Liver (tissue), 9 donors: ENCODE measurements around the gene USP37. TPM values are rescaled to one million over a fixed set of nuclear protein-coding genes. Genes with fewer than 3 reads are reported as not detected.

Experiments used
- DNase-seq: peaks from one replicate; pipeline ENCODE4 v3.0.0-alpha.2; 2017; ENCODE audit warnings: low spot score
- H3K27ac ChIP-seq, 2 donors: one replicate each; pipeline ENCODE4 v1.7.0; 2013; ENCODE audit warnings: inconsistent platforms in 2 of 2, low read length in 2 of 2, control low read depth in 1 of 2, low read depth in 1 of 2, mild to moderate bottlenecking in 1 of 2
- H3K27me3 ChIP-seq, 4 donors: one replicate each; pipeline versions ENCODE4 v1.6.1 to v1.7.0; 2013; ENCODE audit warnings: low read length in 3 of 4, inconsistent platforms in 1 of 4, mild to moderate bottlenecking in 1 of 4, moderate library complexity in 1 of 4; ENCODE audit not compliant: control insufficient read depth in 4 of 4, insufficient read depth in 4 of 4
- H3K36me3 ChIP-seq, 4 donors: one replicate each; pipeline versions ENCODE4 v1.6.1 to v1.7.0; 2013; ENCODE audit warnings: low read length in 3 of 4, mild to moderate bottlenecking in 3 of 4, low read depth in 1 of 4, moderate library complexity in 1 of 4; ENCODE audit not compliant: control insufficient read depth in 4 of 4, insufficient read depth in 3 of 4
- H3K4me1 ChIP-seq, 4 donors: one replicate each; pipeline versions ENCODE4 v1.6.1 to v1.7.0; 2013; ENCODE audit warnings: low read length in 3 of 4, mild to moderate bottlenecking in 3 of 4, moderate library complexity in 1 of 4; ENCODE audit not compliant: control insufficient read depth in 4 of 4, insufficient read depth in 4 of 4
- H3K4me3 ChIP-seq, 3 donors: one replicate each; pipeline versions ENCODE4 v1.6.1 to v1.7.0; 2013; ENCODE audit warnings: low read length in 3 of 3, control low read depth in 1 of 3, low read depth in 1 of 3, mild to moderate bottlenecking in 1 of 3
- H3K9ac ChIP-seq, 2 donors: one replicate each; pipeline ENCODE4 v1.7.0; 2013; ENCODE audit warnings: low read length in 2 of 2, mild to moderate bottlenecking in 2 of 2, moderate library complexity in 2 of 2, control low read depth in 1 of 2, low read depth in 1 of 2
- H3K9me3 ChIP-seq, 4 donors: one replicate each; pipeline versions ENCODE4 v1.6.1 to v1.7.0; 2013; ENCODE audit warnings: low read length in 3 of 4; ENCODE audit not compliant: control insufficient read depth in 4 of 4
- ATF3 ChIP-seq: IDR thresholded peaks from 2 replicates; pipeline ENCODE4 v1.6.1; 2016; ENCODE audit warnings: antibody characterized with exemption
- CTCF ChIP-seq: fragments of 150-350 bp; IDR thresholded peaks from 2 replicates; pipeline ENCODE4 v1.5.1; 2017; ENCODE audit warnings: improper control_type of control experiment, low read depth, low read length; ENCODE audit not compliant: missing input control
- FOXA1 ChIP-seq: IDR thresholded peaks from 2 replicates; pipeline ENCODE4 v1.6.1; 2016; ENCODE audit warnings: antibody characterized with exemption
- FOXA2 ChIP-seq: IDR thresholded peaks from 2 replicates; pipeline ENCODE4 v1.6.1; 2016; ENCODE audit warnings: antibody characterized with exemption
- HNF4A ChIP-seq, 2 donors: conservative IDR thresholded peaks; 2 replicates each; pipeline ENCODE4 v1.6.1; 2016; ENCODE audit warnings: antibody characterized with exemption in 2 of 2, mild to moderate bottlenecking in 2 of 2
- HNF4G ChIP-seq: IDR thresholded peaks from 2 replicates; pipeline ENCODE4 v1.6.1; 2016; ENCODE audit warnings: antibody characterized with exemption
- JUND ChIP-seq, 2 donors: IDR thresholded peaks; 2 replicates each; pipeline ENCODE4 v1.6.1; 2016; ENCODE audit warnings: antibody characterized with exemption in 2 of 2
- NR2F2 ChIP-seq: IDR thresholded peaks from 2 replicates; pipeline ENCODE4 v1.6.1; 2016; ENCODE audit warnings: antibody characterized with exemption
- RAD21 ChIP-seq, 2 donors: IDR thresholded peaks; 2 replicates each; pipeline ENCODE4 v1.6.1; 2016; ENCODE audit warnings: antibody characterized with exemption in 2 of 2, mild to moderate bottlenecking in 2 of 2
- REST ChIP-seq: IDR thresholded peaks from 2 replicates; pipeline ENCODE4 v1.6.1; 2016; ENCODE audit warnings: antibody characterized with exemption, mild to moderate bottlenecking
- TAF1 ChIP-seq: conservative IDR thresholded peaks from 2 replicates; pipeline ENCODE4 v1.6.1; 2016; ENCODE audit warnings: antibody characterized with exemption, mild to moderate bottlenecking
- YY1 ChIP-seq: IDR thresholded peaks from 2 replicates; pipeline ENCODE4 v1.6.1; 2016; ENCODE audit warnings: antibody characterized with exemption, mild to moderate bottlenecking
- WGBS: extraction: QIAGEN DNeasy Blood & Tissue Kit; methylation state at CpG from one replicate; pipeline ENCODE4 v1.1.7; 2013; 5-methylcytosine and 5-hydroxymethylcytosine counted together
- polyA plus RNA-seq, 2 donors: library from polyadenylated mRNA; stranded (reverse) in 1 of 2; unstranded in 1 of 2; fragments of 200-250 nt in 1 of 2; fragments of >200 nt in 1 of 2; fragmentation: Nextera tagmentation in 1 of 2; extraction: Ambion mirVana in 1 of 2; gene quantifications; one replicate each; pipeline versions ENCODE4 v1.2.1 to v1.2.3, GENCODE V29; 2013 to 2015
- total RNA-seq, 2 donors: library from RNA; depleted of rRNA; stranded (reverse); fragments of >200 nt; gene quantifications; one replicate each; pipeline ENCODE4 v1.2.3, GENCODE V29; 2014
- TF ChIP-seq, protein P1 (sequence below): IDR thresholded peaks from 2 replicates; pipeline ENCODE4 v1.6.1; 2016; ENCODE audit warnings: antibody characterized with exemption
- donor health status: healthy.
- donor health status: healthy.
- donor health status: healthy.
- donor health status: healthy.
- donor health status: healthy.

The USP37 gene
- total and polyA plus RNA-seq, 4 donors: 1.4 to 10.9 (median 4.7) TPM

DNA sequence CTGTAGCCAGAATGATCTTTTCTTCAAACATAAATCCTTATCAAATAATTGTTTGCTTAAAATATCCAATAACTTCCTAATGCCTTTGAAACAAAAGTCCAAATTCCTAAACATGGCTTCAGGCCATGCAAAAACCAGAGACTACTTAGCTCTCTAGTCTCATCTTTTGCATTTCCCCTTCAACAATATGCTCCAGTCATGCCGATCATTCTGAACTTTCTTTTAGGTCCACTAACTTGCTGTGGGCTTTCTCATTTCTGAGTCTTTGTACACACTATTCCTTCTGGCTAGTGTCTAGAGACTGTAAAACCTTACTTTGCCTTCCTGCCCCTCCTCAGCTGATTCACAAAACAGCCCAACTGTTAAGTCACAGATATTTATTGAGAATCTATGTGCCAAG, 97.7 kb downstream of the USP37 start:
- WGBS: 0% methylated on average over 1 of the region's 1 CpG
- peaks cover 4 to 16% (median 9%) of the 10 kb centered on the region in 4 donors for H3K36me3 ChIP-seq
- H3K27ac ChIP-seq: no peak overlapping the region

DNA sequence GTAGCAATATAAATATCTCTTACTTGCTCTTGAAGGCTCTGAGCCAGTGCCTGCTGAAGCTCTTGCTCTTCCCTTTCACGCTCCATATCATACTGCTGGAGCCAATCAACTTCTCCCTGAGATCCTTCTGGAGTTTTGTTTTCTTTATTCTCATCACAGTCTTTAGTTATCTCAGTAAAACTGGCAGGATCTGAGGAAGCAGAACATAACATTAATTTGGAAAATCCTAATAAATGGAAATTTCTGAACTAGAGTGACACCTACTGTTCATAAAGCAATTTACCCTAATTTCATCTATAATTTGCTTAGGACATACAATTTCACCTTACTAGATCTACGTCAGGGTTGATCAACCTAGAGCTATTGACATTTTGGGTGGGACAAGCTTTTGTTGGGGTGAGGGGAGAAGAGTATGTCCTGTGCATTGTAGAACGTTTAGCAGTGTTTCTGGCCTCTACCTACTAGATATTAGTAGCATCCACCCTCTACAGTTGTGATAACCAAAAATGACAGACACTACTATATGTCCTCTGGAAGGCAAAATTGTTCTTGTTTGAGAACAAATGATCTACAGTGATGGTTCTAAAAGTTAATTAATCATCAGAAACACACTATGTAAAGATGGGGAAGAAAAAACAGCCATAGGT, 102.0 kb downstream of the USP37 start:
- WGBS: 31% methylated on average over 3 of the region's 3 CpGs
- Histone ChIP-seq H3K27me3 (no peaks in the 10 kb centered on the region), H3K9ac (no peak overlapping the region), H3K27ac (no peak overlapping the region), H3K4me1 (no peaks in the 10 kb centered on the region), H3K9me3 (no peaks in the 10 kb centered on the region), H3K4me3 (no peak overlapping the region), H3K36me3 (peaks cover 6 to 7% (median 6%) of the 10 kb centered on the region in 4 donors)
- no peak for DNase-seq
- TF ChIP-seq ATF3: no peak
- peak; percentile 81 to 83 for TF ChIP-seq RAD21 (IDR thresholded peaks at IDR 0.05)
- TF ChIP-seq, protein P1, sequence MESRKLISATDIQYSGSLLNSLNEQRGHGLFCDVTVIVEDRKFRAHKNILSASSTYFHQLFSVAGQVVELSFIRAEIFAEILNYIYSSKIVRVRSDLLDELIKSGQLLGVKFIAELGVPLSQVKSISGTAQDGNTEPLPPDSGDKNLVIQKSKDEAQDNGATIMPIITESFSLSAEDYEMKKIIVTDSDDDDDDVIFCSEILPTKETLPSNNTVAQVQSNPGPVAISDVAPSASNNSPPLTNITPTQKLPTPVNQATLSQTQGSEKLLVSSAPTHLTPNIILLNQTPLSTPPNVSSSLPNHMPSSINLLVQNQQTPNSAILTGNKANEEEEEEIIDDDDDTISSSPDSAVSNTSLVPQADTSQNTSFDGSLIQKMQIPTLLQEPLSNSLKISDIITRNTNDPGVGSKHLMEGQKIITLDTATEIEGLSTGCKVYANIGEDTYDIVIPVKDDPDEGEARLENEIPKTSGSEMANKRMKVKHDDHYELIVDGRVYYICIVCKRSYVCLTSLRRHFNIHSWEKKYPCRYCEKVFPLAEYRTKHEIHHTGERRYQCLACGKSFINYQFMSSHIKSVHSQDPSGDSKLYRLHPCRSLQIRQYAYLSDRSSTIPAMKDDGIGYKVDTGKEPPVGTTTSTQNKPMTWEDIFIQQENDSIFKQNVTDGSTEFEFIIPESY: no peak
- TF ChIP-seq REST: no peak
- TF ChIP-seq TAF1: no peak
- no peak for TF ChIP-seq FOXA1
- TF ChIP-seq HNF4A (conservative IDR thresholded peaks at IDR 0.05): no peak
- peak; percentile 48 for TF ChIP-seq CTCF

More for the DNA sequence above, 97.7 kb downstream of the USP37 start:
- Histone ChIP-seq H3K4me3 (no peak overlapping the region), H3K9me3 (no peaks in the 10 kb centered on the region), H3K4me1 (no peaks in the 10 kb centered on the region), H3K9ac (no peak overlapping the region), H3K27me3 (no peaks in the 10 kb centered on the region)
- DNase-seq: no peak
- TF ChIP-seq TAF1: no peak
- no peak for TF ChIP-seq NR2F2
- TF ChIP-seq, protein P1: no peak
- no peak for TF ChIP-seq JUND (IDR thresholded peaks at IDR 0.05)
- TF ChIP-seq CTCF: no peak
- no peak for TF ChIP-seq FOXA2
- TF ChIP-seq YY1: no peak
- no peak for TF ChIP-seq HNF4A (conservative IDR thresholded peaks at IDR 0.05)
- no peak for TF ChIP-seq FOXA1
- TF ChIP-seq HNF4G: no peak
